Esophagus (tissue), 2 donors: ENCODE results near the gene HNRNPA1L2. TPM values are rescaled to one million over a fixed set of nuclear protein-coding genes. Genes with fewer than 3 reads are reported as not detected.
"Not testable (repeated sequence)": the region's sequence is repeated elsewhere in the genome, so short reads cannot be mapped to it uniquely, and the experiment has no call there.

Experiments used
- H3K27ac ChIP-seq, 2 donors: one replicate each; pipeline ENCODE4 v1.5.1; 2013; ENCODE audit warnings: low read depth in 2 of 2, mild to moderate bottlenecking in 2 of 2, inconsistent platforms in 1 of 2, low read length in 1 of 2, moderate library complexity in 1 of 2
- H3K27me3 ChIP-seq, 2 donors: one replicate each; pipeline ENCODE4 v1.6.1; 2013; ENCODE audit warnings: low read length in 2 of 2, control low read depth in 1 of 2, mild to moderate bottlenecking in 1 of 2; ENCODE audit not compliant: insufficient read depth in 2 of 2, control insufficient read depth in 1 of 2
- H3K36me3 ChIP-seq, 2 donors: one replicate each; pipeline ENCODE4 v1.6.1; 2013; ENCODE audit warnings: low read length in 1 of 2; ENCODE audit not compliant: control insufficient read depth in 2 of 2, insufficient read depth in 2 of 2
- H3K4me1 ChIP-seq, 2 donors: one replicate each; pipeline ENCODE4 v1.6.1; 2013; ENCODE audit warnings: low read length in 1 of 2; ENCODE audit not compliant: control insufficient read depth in 2 of 2, insufficient read depth in 2 of 2
- H3K4me3 ChIP-seq, 2 donors: one replicate each; pipeline ENCODE4 v1.5.1; 2013; ENCODE audit warnings: low read length in 2 of 2, mild to moderate bottlenecking in 2 of 2, low read depth in 1 of 2, moderate library complexity in 1 of 2
- H3K9me3 ChIP-seq, 2 donors: one replicate each; pipeline ENCODE4 v1.6.1; 2013; ENCODE audit warnings: mild to moderate bottlenecking in 2 of 2, low read depth in 1 of 2, low read length in 1 of 2, moderate library complexity in 1 of 2; ENCODE audit not compliant: control insufficient read depth in 2 of 2, insufficient read depth in 1 of 2
- WGBS, 2 donors: extraction: QIAGEN DNeasy Blood & Tissue Kit; methylation state at CpG; one replicate each; pipeline ENCODE4 v1.1.7; 2013; 5-methylcytosine and 5-hydroxymethylcytosine counted together
- polyA plus RNA-seq, 2 donors: library from polyadenylated mRNA; stranded (reverse); fragments of 200-250 nt; gene quantifications; one replicate each; pipeline ENCODE4 v1.2.3, GENCODE V29; 2013
- donor health status: healthy with polysubstance abuse.
- donor health status: Bipolar disorder and iron deficiency.

The HNRNPA1L2 gene
- 1 to 10 TPM; 5.3 to 8.9 TPM for polyA plus RNA-seq

DNA sequence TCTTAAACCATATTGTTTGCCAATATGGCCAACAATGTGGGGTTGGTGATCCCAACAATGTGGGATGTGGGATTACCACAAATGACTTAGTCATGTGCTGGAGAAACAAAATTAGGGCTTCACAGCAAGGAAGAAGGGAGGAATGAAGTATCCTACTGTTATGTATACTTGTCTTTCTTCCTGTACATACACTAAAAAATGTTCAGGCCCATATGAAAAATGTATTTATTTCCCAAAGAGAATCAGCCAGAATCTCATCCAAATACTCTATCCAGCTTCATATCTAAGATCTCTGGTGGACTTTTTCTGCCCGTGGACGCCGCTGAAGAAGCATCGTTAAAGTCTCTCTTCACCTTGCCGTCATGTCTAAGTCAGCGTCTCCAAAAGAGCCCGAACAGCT, at the start of gene HNRNPA1L2:
TSS of gene HNRNPA1L2 (plus strand) at position 301 of the 400 bp plus-strand sequence. CDS start at position 363, 62 bp downstream.
- peaks cover 0 to 2% of the 10 kb centered on the region in 2 donors for H3K4me1 ChIP-seq
- peak within 1 kb of the TSS in 1 of 2 donors; percentile 47 for H3K27ac ChIP-seq
- no peak within 1 kb of the TSS for H3K4me3 ChIP-seq
- H3K27me3 ChIP-seq, result no peaks in the 10 kb centered on the region
- 98% methylated on average over 7 of the region's 7 CpGs for WGBS, 2 donors
- H3K36me3 ChIP-seq, result no peaks in the 10 kb centered on the region
- no peaks in the 10 kb centered on the region for H3K9me3 ChIP-seq

DNA sequence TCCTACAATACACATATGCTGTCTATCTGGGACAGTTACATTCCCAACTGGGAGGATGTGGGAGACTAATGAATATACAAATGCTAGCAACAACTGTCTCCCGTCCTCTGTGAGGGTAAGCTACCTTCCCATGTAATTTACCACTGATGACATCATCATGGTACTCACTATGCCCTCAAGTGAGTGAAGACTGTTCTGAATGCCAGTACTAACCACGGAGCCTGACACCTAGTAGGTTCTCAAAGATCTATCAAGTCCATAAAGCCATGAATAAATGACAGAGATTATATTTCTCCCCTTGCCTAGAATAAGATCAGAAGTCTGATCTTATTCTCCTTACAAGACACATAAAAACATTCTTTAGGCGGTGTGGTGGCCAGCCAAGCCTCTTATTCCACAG, 49.1 kb upstream of the HNRNPA1L2 start:
- WGBS, 2 donors, result 80 to 93% methylated on average over 3 of the region's 3 CpGs
- not testable (repeated sequence) for H3K27ac ChIP-seq, H3K4me1 ChIP-seq, H3K36me3 ChIP-seq, H3K4me3 ChIP-seq, H3K9me3 ChIP-seq, H3K27me3 ChIP-seq

DNA sequence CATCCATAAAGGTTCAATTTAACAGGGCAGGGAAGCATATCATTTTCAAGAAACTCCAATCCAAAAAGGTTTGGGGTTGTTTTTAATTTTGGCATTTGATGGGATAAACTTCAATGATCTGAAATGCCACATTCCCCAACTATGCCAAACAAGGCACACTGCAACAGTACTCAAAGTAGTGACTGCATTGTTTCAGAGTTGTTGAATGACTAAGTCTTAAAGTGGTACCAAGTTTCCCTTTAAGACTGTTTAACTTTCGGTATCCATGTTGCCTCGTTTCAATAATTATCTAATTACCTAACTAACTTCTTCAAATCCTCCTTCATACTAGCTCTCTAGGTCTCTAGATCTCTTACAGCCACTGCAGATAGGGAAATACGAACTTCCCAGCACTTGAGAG, 48.4 kb upstream of the HNRNPA1L2 start:
- not testable (repeated sequence) for H3K27ac ChIP-seq, H3K4me1 ChIP-seq, H3K9me3 ChIP-seq, H3K27me3 ChIP-seq, H3K36me3 ChIP-seq, H3K4me3 ChIP-seq
- WGBS, 2 donors, result 69 to 74% methylated on average over 3 of the region's 3 CpGs

DNA sequence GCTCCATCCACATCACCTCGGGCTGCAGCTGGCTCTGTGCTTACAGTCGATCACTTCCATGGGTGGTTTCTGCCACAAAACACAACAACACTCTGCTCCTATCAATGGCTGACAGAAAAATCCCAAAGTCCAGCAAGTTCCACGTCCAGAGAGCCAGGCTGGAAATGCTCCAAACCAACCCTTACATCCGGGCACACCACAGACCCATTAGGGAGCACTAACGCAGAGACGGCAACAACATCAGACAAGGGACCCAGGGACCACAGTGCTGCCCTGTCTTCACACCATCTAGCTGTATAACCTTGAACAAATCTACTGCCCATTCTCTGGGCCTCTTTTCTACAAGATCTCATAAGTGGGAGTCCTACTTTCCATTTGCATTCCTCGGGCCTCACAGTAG, 47.9 kb upstream of the HNRNPA1L2 start:
- not testable (repeated sequence) for H3K9me3 ChIP-seq, H3K36me3 ChIP-seq, H3K27ac ChIP-seq, H3K4me1 ChIP-seq, H3K27me3 ChIP-seq, H3K4me3 ChIP-seq
- 73 to 76% methylated on average over 7 of the region's 7 CpGs for WGBS, 2 donors

DNA sequence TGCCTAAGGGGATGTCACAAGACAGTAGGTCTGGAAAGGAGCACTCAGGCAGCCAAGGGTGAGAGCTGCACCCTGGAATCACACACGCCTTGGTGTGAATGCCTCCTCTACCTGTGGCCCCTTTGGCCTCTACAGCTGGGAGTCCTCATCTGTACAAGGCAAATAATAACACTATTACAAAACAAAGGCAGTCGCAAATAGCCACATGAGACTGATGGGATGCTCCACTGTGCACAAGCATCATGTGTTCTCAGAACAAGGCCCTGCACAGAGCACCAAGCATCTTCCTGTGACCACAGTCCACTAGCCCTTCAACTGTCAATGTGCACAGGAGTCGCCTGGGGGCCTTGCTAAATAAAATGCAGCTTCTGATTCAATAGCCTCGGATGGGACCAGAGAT, 44.6 kb upstream of the HNRNPA1L2 start:
- Histone ChIP-seq H3K27ac (no peak overlapping the region), H3K36me3 (no peaks in the 10 kb centered on the region), H3K4me1 (peaks cover 6 to 7% of the 10 kb centered on the region in 2 donors), H3K9me3 (peaks cover 0 to 2% of the 10 kb centered on the region in 2 donors), H3K4me3 (no peak overlapping the region), H3K27me3 (no peaks in the 10 kb centered on the region)
- 89 to 93% methylated on average over 4 of the region's 4 CpGs for WGBS, 2 donors

DNA sequence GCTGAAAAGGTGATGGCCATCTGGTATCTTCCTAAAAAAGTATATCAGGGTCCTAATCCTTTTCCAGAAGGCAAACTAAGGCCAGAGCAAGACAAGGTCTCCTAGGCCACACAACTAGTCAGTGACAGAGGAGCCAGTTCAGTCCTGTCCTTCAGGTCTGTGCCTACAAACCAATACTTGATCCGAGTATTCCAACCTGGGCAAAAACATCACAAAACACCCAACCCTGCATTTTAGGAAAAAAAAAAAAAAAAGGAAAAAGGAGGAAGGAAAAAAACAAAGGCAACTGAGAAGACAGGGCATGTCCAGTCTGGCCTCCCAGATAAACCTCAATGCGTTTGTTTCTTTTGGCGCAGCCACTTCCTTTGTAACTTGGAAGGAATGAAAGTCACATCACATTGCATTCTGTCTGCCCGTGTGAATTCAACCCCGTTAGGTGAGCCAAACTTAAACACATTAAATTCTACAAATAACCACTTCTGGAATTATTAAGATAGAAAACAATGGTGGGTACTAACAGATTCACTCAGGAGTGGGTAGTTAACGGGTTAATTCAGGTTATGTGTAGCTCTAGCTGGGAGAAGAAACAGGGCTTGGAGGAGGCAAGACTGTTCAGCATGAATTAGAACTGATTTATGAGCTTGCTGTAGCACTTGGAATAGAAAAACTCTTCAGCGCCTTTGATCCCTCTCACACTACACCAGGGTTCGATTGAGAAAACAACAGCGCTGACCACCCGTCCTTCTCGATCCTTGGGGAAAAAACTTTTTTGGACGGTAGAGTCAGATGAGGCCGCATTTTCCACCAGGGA, 43.0 kb upstream of the HNRNPA1L2 start:
- Histone ChIP-seq H3K9me3 (peaks cover 0 to 2% of the 10 kb centered on the region in 2 donors), H3K4me1 (peaks cover 6 to 7% of the 10 kb centered on the region in 2 donors), H3K27me3 (no peaks in the 10 kb centered on the region), H3K27ac (no peak overlapping the region), H3K36me3 (no peaks in the 10 kb centered on the region), H3K4me3 (peak overlapping the region; percentile 37)
- 9 to 19% methylated on average over 13 of the region's 13 CpGs for WGBS, 2 donors

DNA sequence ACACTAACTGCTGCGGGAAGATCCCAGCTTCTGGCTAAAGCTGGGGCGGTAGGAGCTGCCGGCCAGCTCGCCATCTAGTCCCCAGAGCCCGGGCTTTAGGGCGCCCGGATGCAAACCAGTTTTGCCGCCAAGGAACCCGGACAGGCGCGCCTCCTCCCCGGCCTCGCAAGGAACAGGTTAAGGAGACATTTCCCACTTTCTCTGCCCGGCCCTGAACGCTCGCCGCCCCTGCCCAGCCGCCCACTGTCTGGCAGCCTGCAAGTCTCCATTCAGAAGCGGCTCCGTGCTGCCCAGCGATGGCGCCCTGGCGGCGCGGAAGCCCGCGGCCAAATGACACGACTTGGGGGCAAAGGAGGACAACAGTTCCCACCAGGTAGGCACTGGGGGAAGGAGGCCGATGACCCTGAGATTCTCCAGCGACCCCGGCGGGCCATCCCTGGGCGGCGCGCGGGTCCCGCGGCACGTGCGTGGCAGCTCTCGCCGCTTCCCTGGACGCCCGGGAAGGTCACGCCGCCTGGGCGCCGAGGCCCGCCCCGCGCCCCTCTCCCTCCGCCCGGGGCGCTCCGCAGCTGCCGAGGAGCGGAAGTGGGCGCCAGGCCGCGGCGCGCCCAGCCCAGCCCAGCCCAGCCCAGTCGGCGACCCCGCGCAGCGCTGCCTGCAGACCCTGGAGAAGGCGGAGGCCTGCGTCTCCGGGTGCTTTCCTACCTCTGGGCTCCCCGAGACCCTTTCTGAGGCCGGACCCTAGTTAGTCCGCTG, 42.2 kb upstream of the HNRNPA1L2 start:
- 8 to 10% methylated on average over 57 to 73 of the region's 73 CpGs for WGBS, 2 donors
- no peak overlapping the region for H3K27ac ChIP-seq
- H3K9me3 ChIP-seq, result peaks cover 0 to 2% of the 10 kb centered on the region in 2 donors
- peaks cover 6 to 7% of the 10 kb centered on the region in 2 donors for H3K4me1 ChIP-seq
- H3K4me3 ChIP-seq, result peak overlapping the region; percentile 37
- H3K27me3 ChIP-seq, result no peaks in the 10 kb centered on the region
- H3K36me3 ChIP-seq, result no peaks in the 10 kb centered on the region

DNA sequence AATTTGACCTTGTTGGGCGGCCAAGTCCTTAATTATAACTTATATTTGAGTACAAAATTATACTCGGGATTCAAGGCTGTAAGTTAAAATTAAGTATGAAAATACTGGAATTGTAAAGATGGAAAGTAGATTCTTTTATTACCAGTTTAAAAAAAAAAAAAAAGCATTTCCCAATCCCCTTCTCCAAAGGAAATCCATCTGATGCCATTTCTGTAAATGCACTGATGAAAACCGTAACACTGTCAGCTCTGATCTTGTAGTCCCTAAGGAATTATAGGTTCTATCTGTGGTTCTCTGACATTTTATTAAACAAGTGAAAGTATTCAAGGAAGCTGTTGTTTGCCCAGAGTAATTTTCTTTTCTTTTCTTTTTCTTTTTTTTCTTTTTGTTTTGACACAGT, 41.6 kb upstream of the HNRNPA1L2 start:
- Histone ChIP-seq H3K4me1 (peaks cover 6 to 7% of the 10 kb centered on the region in 2 donors), H3K9me3 (peaks cover 0 to 2% of the 10 kb centered on the region in 2 donors), H3K27me3 (no peaks in the 10 kb centered on the region), H3K36me3 (no peaks in the 10 kb centered on the region), H3K4me3 (peak overlapping the region in 1 of 2 donors; percentile 37), H3K27ac (no peak overlapping the region)
- 77 to 79% methylated on average over 3 of the region's 3 CpGs for WGBS, 2 donors

DNA sequence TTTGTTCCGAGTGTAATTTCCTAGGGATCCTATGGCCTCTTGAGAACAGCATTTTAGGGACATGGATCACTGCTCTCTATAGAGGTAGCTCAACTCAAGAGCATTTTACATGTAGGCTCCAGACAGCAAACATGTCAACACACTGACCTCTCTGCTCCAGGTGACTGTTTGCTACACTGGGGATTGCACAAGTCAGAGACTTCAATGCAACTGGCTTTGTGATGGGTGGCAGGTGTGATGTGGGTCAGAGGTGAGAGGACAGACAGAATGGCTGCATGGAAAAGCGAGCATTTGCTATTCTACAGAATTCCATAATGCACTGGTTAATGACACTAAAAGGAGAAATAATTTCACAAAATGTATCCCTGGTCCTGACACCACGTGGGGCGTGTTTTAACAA, 38.9 kb upstream of the HNRNPA1L2 start:
- H3K27me3 ChIP-seq, H3K4me1 ChIP-seq, H3K9me3 ChIP-seq, H3K4me3 ChIP-seq, H3K36me3 ChIP-seq, H3K27ac ChIP-seq: not testable (repeated sequence)
- WGBS, 2 donors, result 79 to 90% methylated on average over 2 of the region's 4 CpGs
